NCI-H1417 (cell line): ENCODE results near the gene CLCNKA.
A peak's percentile ranks its signal among the peaks of the same experiment; 100 is the strongest.
"Not testable (repeated sequence)": the region's sequence is repeated elsewhere in the genome, so short reads cannot be mapped to it uniquely, and the experiment has no call there.

Source experiments
- DNase-seq, 3 experiments: peaks; one replicate each; lab custom pipeline; 2025; lab: John Stamatoyannopoulos, UW

The CLCNKA gene

GRCh38 chr1:16021681-16022080 lies at the start of gene CLCNKA:
Gene CLCNKA, plus strand, starts transcription at chr1:16022036. Its CDS starts 584 bp downstream, at chr1:16022620.
- DNase-seq = peak; percentile 25 to 39 (median 36)

- DNase-seq = no peak
These were observed 49.4 kb upstream of the CLCNKA start for GRCh38 chr1:15972409-15972808.

- DNase-seq = no peak
These were observed 48.1 kb upstream of the CLCNKA start for GRCh38 chr1:15973772-15974171.

- DNase-seq = no peak
These were observed 47.0 kb upstream of the CLCNKA start for GRCh38 chr1:15974855-15975254.

DNA sequence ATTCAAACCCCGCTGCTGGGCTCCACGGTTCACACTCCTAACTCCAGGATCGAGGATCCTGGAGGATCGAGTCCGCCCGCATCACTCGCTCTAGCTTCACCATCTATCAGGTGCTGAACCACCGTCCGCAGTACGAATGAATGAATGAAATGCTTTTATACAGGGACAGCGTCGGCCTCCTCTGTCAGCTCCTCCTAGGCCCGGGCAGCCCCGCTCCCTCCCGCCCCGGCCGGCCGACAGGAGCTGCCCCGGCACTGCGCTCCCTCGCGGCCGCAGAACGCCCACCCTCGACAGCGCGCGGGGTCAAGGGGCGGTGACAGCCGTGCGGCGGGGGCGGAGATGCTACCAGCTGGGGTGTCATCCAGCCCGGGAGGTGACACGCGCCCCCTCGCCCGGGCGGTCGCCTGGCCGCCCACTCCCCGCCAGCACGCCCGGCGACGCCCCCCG lies 46.5 kb upstream of the CLCNKA start:
- peak; percentile 29 to 73 (median 71) for DNase-seq

- DNase-seq = peak; percentile 88 to 95 (median 94)
These were observed 45.8 kb upstream of the CLCNKA start, which contains the start of gene ZBTB17 for GRCh38 chr1:15975805-15976680. Gene ZBTB17, minus strand, starts transcription at chr1:15976101. Its CDS starts 27,606 bp downstream, at chr1:15948495.

DNA sequence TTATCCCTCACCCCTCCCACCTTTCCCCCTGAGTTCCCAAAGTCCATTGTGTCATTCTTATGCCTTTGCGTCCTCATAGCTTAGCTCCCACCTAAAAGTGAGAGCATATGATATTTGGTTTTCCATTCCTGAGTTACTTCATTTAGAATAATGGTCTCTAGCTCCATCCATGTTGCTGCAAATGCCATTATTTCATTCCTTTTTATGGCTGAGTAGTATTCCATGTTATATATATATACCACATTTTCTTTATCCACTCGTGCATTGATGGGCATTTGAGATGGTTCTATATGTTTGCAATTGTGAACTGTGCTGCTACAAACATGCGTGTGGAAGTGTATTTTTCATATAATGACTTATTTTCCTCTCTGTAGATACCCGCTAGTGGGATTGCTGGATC lies 43.9 kb upstream of the CLCNKA start:
- not testable (repeated sequence) for DNase-seq

DNA sequence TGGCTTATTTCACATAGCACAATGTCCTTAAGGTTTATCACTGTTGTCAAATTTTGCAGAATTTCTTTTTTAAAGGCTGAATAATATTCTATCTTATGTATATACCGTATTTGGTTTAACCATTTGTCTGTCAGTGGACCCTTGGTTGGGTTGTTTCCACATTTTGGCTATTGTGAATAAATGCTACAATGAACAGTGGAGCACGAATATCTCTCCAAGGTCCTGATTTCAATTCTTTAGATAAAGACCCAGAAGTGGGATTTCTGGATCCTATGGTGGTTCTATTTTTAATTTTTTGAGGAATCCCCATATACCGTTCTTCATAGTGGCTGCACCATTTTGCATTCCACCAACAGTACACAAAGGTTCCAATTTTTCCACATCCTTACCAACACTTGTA lies 40.2 kb upstream of the CLCNKA start:
- DNase-seq = no peak

GRCh38 chr1:15983275-15983674 lies 38.6 kb upstream of the CLCNKA start:
- DNase-seq = no peak

DNA sequence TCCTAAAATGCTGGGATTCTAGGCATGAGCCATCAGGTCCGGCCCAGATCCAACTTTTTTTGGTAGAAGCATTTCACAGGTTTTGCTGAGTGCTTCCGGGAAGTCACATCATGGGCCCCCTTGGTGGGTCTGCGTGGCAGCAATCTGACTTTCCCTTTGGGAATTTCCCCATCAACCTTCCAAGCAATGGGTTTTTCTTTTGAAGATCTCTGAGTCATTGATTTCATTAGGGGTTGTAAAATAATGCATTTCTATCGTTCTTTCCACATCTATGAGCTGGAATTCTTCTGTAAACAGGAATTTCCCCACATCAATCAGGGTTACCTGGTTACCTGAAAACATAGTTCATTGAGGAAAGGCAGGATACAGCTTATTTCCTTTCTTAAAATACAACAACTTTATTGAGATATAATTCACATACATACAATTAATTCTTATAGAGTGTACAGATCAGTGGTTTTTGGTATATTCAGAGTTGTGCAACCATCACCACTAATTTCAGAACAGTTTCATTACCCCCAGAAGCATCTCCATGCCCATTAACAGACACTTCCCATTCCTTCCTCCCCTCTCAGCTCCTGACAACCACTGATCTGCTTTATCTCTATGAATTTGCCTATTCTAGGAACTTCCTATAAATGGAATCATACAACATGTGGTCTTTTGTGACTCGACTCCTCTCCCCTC lies 36.1 kb upstream of the CLCNKA start:
- DNase-seq = no peak

GRCh38 chr1:15988856-15989736 lies 32.7 kb upstream of the CLCNKA start:
- DNase-seq = no peak

- DNase-seq = no peak
These were observed 32.1 kb upstream of the CLCNKA start for GRCh38 chr1:15989776-15990175.

DNA sequence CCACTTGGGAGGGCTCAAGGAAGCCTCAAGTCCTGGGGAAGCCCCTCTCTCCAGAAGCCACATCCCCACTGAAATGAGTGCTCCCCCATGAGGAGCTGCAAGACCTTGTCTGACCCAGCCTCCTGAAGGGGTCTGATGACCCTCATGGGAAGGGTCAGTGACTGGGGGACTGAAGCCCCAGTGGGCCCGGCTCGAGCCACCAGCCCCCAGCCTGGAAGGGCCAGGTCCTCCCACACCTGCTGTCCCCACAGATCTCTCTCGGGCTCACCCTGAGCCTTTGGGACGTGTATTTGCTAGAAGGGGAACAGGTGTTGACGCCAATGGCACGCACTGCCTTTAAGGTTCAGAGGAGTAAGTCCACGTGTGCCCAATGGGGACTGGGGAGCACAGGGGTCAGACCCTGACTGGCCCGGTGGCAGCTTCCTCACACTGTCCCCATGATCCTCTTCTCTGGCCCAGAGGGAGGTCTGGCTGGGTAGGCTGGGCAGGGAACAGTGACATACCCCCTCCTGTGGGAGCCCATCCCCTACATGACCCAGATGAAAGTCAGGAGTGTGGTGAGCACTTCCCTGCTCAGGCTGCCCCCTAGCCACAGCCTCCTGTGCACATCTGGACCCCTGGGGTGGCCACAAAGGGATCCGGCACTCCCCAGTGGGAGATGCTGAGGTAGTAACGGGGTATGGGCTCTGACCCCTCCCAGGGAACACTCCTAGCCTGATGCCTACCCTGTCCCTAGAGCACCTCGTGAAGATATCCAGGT lies 30.2 kb upstream of the CLCNKA start:
- no peak for DNase-seq

- no peak for DNase-seq
These were observed 29.7 kb upstream of the CLCNKA start for GRCh38 chr1:15992187-15992553.

- DNase-seq = no peak
These were observed 29.0 kb upstream of the CLCNKA start for GRCh38 chr1:15992582-15993500.

- no peak for DNase-seq
These were observed 28.2 kb upstream of the CLCNKA start for GRCh38 chr1:15993666-15994065.

DNA sequence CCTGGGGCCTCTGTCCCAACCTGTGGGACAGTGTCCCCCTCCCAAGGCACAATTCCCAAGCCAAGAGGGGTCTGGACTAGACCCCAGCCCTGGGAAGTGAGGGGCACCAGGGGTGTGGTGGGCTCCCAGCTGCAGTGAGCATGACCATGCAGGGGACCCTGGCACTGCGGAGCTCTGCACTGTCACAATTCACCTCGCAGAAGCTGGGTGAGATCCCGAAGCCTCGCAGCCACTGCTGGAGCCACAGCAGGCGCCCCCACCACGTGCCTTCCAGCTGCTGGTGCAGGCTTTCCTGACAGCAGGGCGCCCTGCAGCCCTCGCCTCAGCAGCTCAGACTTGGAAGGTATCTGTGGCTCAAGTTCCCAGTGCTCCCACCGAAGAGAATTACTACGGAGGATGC lies 27.8 kb upstream of the CLCNKA start:
- no peak for DNase-seq

GRCh38 chr1:15994590-15995351 lies 27.1 kb upstream of the CLCNKA start:
- peak in 2 of 3 experiments; percentile 10 to 35 for DNase-seq

- DNase-seq = no peak
These were observed 24.7 kb upstream of the CLCNKA start for GRCh38 chr1:15997076-15997585.
